D721Med (cell line): ENCODE measurements around the gene FEM1A.
"Not testable (repeated sequence)": the region's sequence is repeated elsewhere in the genome, so short reads cannot be mapped to it uniquely, and the experiment has no call there.

Experiments used
- DNase-seq: peaks from one replicate; pipeline ENCODE4 v3.0.0; 2011; ENCODE audit warnings: low spot score; ENCODE audit not compliant: insufficient read length
- FAIRE-seq: peaks from 2 replicates; lab custom pipeline; 2011; peaks lifted over from hg19 to GRCh38; lab: Jason Lieb, UNC
- CTCF ChIP-seq: IDR thresholded peaks from 2 replicates; pipeline ENCODE4 v1.5.1; 2012; ENCODE audit warnings: mild to moderate bottlenecking, control low read depth; ENCODE audit not compliant: insufficient read depth; ENCODE audit errors: missing control alignments

FEM1A gene

GRCh38 chr19:4775627-4776152 is 15.8 kb upstream of the FEM1A start:
- DNase-seq (no peak), FAIRE-seq (no peak)
- no peak for TF ChIP-seq CTCF

- DNase-seq (no peak), FAIRE-seq (no peak)
- no peak for TF ChIP-seq CTCF
Observed at GRCh38 chr19:4776436-4777211, 14.9 kb upstream of the FEM1A start.

DNA sequence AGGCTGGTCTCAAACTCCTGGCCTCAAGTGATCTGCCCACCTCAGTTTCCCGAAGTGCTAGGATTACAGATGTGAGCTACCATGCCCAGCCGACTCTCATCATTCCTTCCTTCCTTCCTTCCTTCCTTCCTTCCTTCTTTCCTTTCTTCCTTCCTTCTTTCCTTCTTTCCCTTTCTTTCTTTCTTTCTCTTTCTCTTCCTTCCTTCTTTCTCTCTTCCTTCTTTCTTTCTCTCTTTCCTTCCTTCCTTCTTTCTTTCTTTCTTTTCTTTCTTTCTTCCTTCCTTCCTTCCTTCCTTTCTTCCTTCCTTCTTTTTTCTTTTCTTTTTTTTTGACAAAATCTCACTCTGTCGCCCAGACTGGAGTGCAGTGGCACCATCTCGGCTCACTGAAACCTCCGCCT is 13.4 kb upstream of the FEM1A start:
- not testable (repeated sequence) for DNase-seq, FAIRE-seq

DNA sequence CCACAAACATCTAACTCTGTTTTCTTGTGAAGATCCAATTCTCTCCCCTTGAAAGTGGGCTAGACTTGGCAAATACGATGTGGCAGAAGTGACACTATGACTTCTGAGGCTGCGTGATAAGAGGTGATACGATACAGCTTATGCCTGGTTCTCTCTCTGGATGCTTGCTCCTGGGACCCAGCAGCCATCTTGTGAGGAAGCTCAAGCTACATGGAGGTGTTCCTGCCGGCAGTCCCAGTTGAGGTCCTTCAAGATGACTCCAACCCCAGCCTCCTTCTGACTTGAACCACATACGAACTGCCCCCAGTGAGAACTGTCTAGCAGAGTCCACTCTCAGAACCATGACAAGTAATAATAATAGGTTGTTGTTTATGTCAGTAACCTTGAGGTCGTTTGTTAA is 10.7 kb upstream of the FEM1A start:
- FAIRE-seq (no peak), DNase-seq (no peak)

GRCh38 chr19:4781801-4782200 is 9.7 kb upstream of the FEM1A start:
- no peak for DNase-seq
- TF ChIP-seq CTCF, result no peak
- FAIRE-seq, result no peak

More for the DNA sequence above, 10.7 kb upstream of the FEM1A start:
- TF ChIP-seq CTCF, result no peak

DNA sequence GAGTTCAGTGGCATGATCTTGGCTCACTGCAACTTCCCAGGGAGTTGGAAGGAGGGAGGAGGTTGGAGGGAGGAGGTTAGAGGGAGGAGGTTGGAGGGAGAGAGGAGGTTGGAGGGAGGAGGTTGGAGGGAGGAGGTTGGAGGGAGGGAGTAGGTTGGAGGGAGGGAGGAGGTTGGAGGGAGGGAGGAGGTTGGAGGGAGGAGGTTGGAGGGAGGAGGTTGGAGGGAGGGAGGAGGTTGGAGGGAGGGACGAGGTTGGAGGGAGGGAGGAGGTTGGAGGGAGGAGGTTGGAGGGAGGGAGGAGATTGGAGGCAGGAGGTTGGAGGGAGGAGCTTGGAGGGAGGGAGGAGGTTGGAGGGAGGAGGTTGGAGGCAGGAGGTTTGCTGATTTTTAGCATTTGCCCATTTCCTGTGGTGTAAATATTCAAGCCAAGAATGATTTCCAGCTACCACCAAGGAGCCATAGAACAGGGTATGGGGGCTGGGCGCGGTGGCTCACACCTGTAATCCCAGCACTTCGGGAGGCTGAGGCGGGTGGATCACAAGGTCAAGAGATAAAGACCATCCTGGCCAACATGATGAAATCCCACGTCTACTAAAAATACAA is 5.0 kb upstream of the FEM1A start:
- not testable (repeated sequence) for FAIRE-seq, DNase-seq

DNA sequence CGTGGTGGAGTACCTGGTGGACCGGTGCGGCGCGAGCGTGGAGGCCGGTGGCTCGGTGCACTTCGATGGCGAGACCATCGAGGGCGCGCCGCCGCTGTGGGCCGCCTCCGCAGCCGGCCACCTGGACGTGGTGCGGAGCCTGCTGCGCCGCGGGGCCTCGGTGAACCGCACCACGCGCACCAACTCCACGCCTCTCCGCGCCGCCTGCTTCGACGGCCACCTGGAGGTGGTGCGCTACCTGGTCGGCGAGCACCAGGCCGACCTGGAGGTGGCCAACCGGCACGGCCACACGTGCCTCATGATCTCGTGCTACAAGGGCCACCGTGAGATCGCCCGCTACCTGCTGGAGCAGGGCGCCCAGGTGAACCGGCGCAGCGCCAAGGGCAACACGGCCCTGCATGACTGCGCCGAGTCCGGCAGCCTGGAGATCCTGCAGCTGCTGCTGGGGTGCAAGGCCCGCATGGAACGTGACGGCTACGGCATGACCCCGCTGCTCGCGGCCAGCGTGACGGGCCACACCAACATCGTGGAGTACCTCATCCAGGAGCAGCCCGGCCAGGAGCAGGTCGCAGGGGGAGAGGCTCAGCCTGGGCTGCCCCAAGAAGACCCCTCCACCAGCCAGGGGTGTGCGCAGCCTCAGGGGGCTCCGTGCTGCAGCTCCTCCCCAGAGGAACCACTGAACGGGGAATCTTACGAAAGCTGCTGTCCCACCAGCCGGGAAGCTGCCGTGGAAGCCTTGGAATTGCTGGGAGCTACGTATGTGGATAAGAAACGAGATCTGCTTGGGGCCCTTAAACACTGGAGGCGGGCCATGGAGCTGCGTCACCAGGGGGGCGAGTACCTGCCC is 708 bp downstream of the FEM1A start:
- FAIRE-seq, result not testable (repeated sequence)

GRCh38 chr19:4792866-4793195 is 1.3 kb downstream of the FEM1A start:
- not testable (repeated sequence) for DNase-seq, FAIRE-seq

More for the DNA sequence above, 708 bp downstream of the FEM1A start:
- not testable (repeated sequence) for DNase-seq

DNA sequence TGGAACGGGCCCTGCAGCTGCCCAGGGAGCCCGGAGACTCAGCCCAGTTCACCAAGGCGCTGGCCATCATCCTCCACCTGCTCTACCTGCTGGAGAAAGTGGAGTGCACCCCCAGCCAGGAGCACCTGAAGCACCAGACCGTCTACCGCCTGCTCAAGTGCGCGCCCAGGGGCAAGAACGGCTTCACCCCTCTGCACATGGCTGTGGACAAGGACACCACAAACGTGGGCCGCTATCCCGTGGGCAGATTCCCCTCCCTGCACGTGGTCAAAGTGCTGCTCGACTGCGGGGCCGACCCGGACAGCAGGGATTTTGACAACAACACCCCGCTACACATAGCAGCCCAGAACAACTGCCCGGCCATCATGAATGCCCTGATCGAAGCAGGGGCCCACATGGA is 1.7 kb downstream of the FEM1A start:
- DNase-seq, FAIRE-seq: not testable (repeated sequence)
